HEK293 (cell line): ENCODE data around the gene PSMD13.

Source experiments
- CTCF ChIP-seq: fragments of 450-650 bp; formaldehyde crosslinking; IDR thresholded peaks from 2 replicates; pipeline ENCODE4 v1.5.1; 2016; ENCODE audit warnings: missing biosample characterization, missing genetic modification characterization
- MYNN ChIP-seq: fragments of 450-650 bp; formaldehyde crosslinking; IDR thresholded peaks from 2 replicates; pipeline ENCODE4 v1.5.1; 2016; ENCODE audit warnings: missing biosample characterization, missing genetic modification characterization, borderline replicate concordance
- SCRT2 ChIP-seq: fragments of 450-650 bp; formaldehyde crosslinking; IDR thresholded peaks from 2 replicates; pipeline ENCODE4 v1.5.1; 2016; ENCODE audit warnings: missing biosample characterization, missing genetic modification characterization
- YY1 ChIP-seq: fragments of 450-650 bp; formaldehyde crosslinking; IDR thresholded peaks from 2 replicates; pipeline ENCODE4 v1.5.1; 2018; ENCODE audit warnings: missing biosample characterization, missing genetic modification characterization
- ZNF280C ChIP-seq: fragments of 450-650 bp; formaldehyde crosslinking; IDR thresholded peaks from 2 replicates; pipeline ENCODE4 v1.5.1; 2016; ENCODE audit warnings: missing biosample characterization, missing genetic modification characterization
- ZNF302 ChIP-seq: fragments of 450-650 bp; formaldehyde crosslinking; IDR thresholded peaks from 2 replicates; pipeline ENCODE4 v1.5.1; 2016; ENCODE audit warnings: missing biosample characterization, missing genetic modification characterization, low read depth

DNA sequence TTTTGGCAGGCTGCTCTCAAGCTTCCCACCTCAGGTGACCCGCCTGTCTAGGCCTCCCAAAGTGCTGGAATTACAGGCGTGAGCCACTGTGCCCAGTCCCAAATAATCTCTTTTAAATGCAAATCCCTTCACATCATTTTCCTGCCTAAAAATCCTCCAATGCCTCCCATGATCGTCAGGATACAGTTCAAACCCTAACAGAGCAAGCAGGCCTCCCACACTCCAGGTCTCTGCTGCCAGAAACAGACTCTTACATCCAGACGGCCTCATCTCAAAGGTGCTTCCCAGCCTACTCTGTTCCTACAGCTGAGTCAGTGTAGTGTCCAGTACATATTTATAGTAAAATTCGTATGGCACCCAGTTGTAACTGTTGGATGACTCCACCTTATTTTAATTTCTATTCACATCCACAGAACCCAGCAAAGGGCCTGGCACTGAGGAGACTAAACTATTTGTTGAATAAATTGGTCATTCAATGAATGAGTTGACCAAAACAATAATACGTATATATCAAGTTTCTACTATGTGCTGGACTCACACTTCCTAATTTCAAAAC is 8.9 kb upstream of the PSMD13 start:
- no peak for TF ChIP-seq SCRT2 (tag by site-specific recombination)
- TF ChIP-seq ZNF280C (tag by site-specific recombination): no peak
- TF ChIP-seq MYNN: no peak
- no peak for TF ChIP-seq YY1 (tag by site-specific recombination)
- TF ChIP-seq ZNF302: no peak
- no peak for TF ChIP-seq CTCF
